ENCODE results near the gene RAB7A.
"Not testable (repeated sequence)": the region's sequence is repeated elsewhere in the genome, so short reads cannot be mapped to it uniquely, and the experiment has no call there.

Gene RAB7A

GRCh38 chr3:128712848-128713247, 13.1 kb upstream of the RAB7A start:
- DNase-seq: no peak

- DNase-seq: peak; percentile 8
Measured at GRCh38 chr3:128714887-128715491, 11.0 kb upstream of the RAB7A start.

- DNase-seq: not testable (repeated sequence)
Measured at GRCh38 chr3:128718892-128719291, 7.1 kb upstream of the RAB7A start.

- no peak for DNase-seq
Measured at GRCh38 chr3:128720891-128721290, 5.1 kb upstream of the RAB7A start.

GRCh38 chr3:128723477-128723876, 2.5 kb upstream of the RAB7A start:
- no peak for DNase-seq

GRCh38 chr3:128725547-128726022, 398 bp upstream of the RAB7A start:
- no peak for DNase-seq

- DNase-seq: no peak
Measured at GRCh38 chr3:128727059-128727458, 1.1 kb downstream of the RAB7A start.

GRCh38 chr3:128727485-128727884, 1.5 kb downstream of the RAB7A start:
- no peak for DNase-seq

- no peak for DNase-seq
Measured at GRCh38 chr3:128727996-128728395, 2.0 kb downstream of the RAB7A start.

- DNase-seq: not testable (repeated sequence)
Measured at GRCh38 chr3:128728521-128728920, 2.5 kb downstream of the RAB7A start.

- DNase-seq: no peak
Measured at GRCh38 chr3:128730471-128730870, 4.5 kb downstream of the RAB7A start.

GRCh38 chr3:128734523-128735189, 8.7 kb downstream of the RAB7A start:
- DNase-seq: no peak

- DNase-seq: no peak
Measured at GRCh38 chr3:128735287-128735686, 9.3 kb downstream of the RAB7A start.

- no peak for DNase-seq
Measured at GRCh38 chr3:128735884-128736283, 9.9 kb downstream of the RAB7A start.

GRCh38 chr3:128736601-128737000, 10.6 kb downstream of the RAB7A start:
- no peak for DNase-seq

- DNase-seq: no peak
Measured at GRCh38 chr3:128740621-128741020, 14.6 kb downstream of the RAB7A start.

- DNase-seq: no peak
Measured at GRCh38 chr3:128742821-128743594, 17.0 kb downstream of the RAB7A start.

- no peak for DNase-seq
Measured at GRCh38 chr3:128745742-128746141, 19.8 kb downstream of the RAB7A start.

GRCh38 chr3:128746881-128747280, 20.9 kb downstream of the RAB7A start:
- no peak for DNase-seq

- DNase-seq: no peak
Measured at GRCh38 chr3:128748557-128748956, 22.6 kb downstream of the RAB7A start.

- DNase-seq: no peak
Measured at GRCh38 chr3:128749035-128749434, 23.1 kb downstream of the RAB7A start.

- DNase-seq: not testable (repeated sequence)
Measured at GRCh38 chr3:128749561-128749960, 23.6 kb downstream of the RAB7A start.

GRCh38 chr3:128753715-128754114, 27.7 kb downstream of the RAB7A start:
- no peak for DNase-seq

GRCh38 chr3:128760042-128760441, 34.1 kb downstream of the RAB7A start:
- DNase-seq: no peak
